ENCODE measurements around the gene SH3GL2.

SH3GL2 gene

DNA sequence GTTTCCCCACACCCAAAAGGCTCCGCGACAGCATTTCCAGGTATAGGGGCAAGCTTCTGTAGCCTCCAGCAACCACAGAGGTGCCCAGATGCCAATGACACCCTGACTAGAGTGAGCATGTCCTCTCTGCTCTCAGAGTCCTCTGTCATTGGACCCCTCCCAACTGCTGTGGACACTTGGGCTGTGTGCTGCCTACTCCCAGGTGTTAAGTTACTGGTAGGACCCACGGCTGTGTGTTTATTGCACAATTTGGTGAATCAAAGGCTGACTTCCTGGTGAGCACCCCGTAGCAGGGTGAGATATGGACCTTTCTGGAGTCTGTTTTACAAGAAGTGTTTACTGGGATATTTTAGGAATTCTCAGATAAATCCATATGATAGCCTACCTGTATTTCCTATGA lies 36.0 kb downstream of the SH3GL2 start:
- no peak overlapping the region for H3K4me2 ChIP-seq (ENCODE audit: low read length)

DNA sequence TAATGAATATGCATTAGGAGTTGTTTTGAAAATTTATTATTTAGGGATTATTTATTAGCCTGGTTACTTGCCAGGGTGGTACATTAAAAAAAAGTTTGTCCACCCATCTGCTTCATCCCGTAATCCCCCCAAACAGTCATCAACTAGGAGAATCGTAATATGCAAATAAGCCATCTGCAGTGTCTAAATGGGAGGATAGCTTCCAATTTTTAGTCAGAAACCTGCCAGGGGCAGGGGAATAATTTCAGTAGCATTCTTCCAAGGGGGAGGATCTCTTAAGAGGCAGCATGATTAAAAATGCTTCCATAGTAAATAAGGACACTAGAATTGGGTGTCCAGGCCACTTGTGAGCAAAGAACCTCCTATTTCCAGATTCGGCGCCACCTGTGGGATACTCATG lies 43.3 kb downstream of the SH3GL2 start:
- Histone ChIP-seq H3F3A (ENCODE audit: control insufficient read depth, insufficient read depth) (no peaks in the 10 kb centered on the region), H3K27me3 (ENCODE audit: control insufficient read depth, low read length) (no peaks in the 10 kb centered on the region), H3K4me1 (ENCODE audit: control insufficient read depth, low read length) (no peaks in the 10 kb centered on the region), H3K9me3 (ENCODE audit: control insufficient read depth, insufficient read depth, low read length) (no peaks in the 10 kb centered on the region), H3K79me2 (ENCODE audit: control insufficient read depth, low read length) (no peaks in the 10 kb centered on the region), H3K27ac (ENCODE audit: low read depth, low read length) (no peak overlapping the region), H3K9me2 (replicated peaks; ENCODE audit: control insufficient read depth, low read length) (no peaks in the 10 kb centered on the region), H3K4me3 (ENCODE audit: low read length) (no peak overlapping the region), H3K36me3 (ENCODE audit: control insufficient read depth, low read length) (no peaks in the 10 kb centered on the region), H4K20me1 (ENCODE audit: control insufficient read depth, insufficient read depth, low read depth, low read length) (no peaks in the 10 kb centered on the region), H3K4me2 (ENCODE audit: low read length) (no peak overlapping the region)
- TF ChIP-seq EZH2phosphoT487 (IDR thresholded peaks at IDR 0.05; ENCODE audit: borderline replicate concordance, low read length), result no peak
- TF ChIP-seq, protein P1, sequence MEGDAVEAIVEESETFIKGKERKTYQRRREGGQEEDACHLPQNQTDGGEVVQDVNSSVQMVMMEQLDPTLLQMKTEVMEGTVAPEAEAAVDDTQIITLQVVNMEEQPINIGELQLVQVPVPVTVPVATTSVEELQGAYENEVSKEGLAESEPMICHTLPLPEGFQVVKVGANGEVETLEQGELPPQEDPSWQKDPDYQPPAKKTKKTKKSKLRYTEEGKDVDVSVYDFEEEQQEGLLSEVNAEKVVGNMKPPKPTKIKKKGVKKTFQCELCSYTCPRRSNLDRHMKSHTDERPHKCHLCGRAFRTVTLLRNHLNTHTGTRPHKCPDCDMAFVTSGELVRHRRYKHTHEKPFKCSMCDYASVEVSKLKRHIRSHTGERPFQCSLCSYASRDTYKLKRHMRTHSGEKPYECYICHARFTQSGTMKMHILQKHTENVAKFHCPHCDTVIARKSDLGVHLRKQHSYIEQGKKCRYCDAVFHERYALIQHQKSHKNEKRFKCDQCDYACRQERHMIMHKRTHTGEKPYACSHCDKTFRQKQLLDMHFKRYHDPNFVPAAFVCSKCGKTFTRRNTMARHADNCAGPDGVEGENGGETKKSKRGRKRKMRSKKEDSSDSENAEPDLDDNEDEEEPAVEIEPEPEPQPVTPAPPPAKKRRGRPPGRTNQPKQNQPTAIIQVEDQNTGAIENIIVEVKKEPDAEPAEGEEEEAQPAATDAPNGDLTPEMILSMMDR (IDR thresholded peaks at IDR 0.05; ENCODE audit: low read depth, low read length, poor library complexity, severe bottlenecking), result no peak

More for the DNA sequence above, 36.0 kb downstream of the SH3GL2 start:
- no peaks in the 10 kb centered on the region for H3K36me3 ChIP-seq (ENCODE audit: control insufficient read depth, low read length)
- TF ChIP-seq EZH2phosphoT487 (IDR thresholded peaks at IDR 0.05; ENCODE audit: borderline replicate concordance, low read length), result no peak
- TF ChIP-seq, protein P1 (IDR thresholded peaks at IDR 0.05; ENCODE audit: low read depth, low read length, poor library complexity, severe bottlenecking), result no peak
- no peak overlapping the region for H3K4me3 ChIP-seq (ENCODE audit: low read length)
- H3K79me2 ChIP-seq (ENCODE audit: control insufficient read depth, low read length), result no peaks in the 10 kb centered on the region
- H3K9me2 ChIP-seq (replicated peaks; ENCODE audit: control insufficient read depth, low read length), result no peaks in the 10 kb centered on the region
- no peaks in the 10 kb centered on the region for H3K4me1 ChIP-seq (ENCODE audit: control insufficient read depth, low read length)
- no peaks in the 10 kb centered on the region for H3K27me3 ChIP-seq (ENCODE audit: control insufficient read depth, low read length)
- no peaks in the 10 kb centered on the region for H3K9me3 ChIP-seq (ENCODE audit: control insufficient read depth, insufficient read depth, low read length)
- H3F3A ChIP-seq (ENCODE audit: control insufficient read depth, insufficient read depth), result no peaks in the 10 kb centered on the region
- no peak overlapping the region for H3K27ac ChIP-seq (ENCODE audit: low read depth, low read length)
- no peaks in the 10 kb centered on the region for H4K20me1 ChIP-seq (ENCODE audit: control insufficient read depth, insufficient read depth, low read depth, low read length)

DNA sequence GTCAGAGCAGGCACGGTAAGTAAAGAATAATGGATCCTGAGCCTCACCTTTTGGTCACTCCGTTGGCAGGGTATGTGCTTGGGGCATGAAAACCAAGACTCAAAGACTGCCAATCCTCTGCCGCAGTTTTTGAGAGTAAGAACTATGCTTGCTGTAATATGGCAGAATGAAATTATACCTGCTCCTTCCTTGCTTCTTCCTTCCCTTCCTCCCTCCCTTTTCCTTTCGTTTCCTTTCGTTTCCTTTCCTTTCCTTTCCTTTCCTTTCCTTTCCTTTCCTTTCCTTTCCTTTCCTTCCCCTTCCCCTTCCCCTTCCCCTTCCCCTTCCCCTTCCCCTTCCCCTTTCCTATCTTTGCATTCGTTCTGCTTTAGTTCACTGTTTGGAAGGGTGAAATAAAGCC lies 43.9 kb downstream of the SH3GL2 start:
- TF ChIP-seq, protein P1 (IDR thresholded peaks at IDR 0.05; ENCODE audit: low read depth, low read length, poor library complexity, severe bottlenecking), result no peak
- no peak for TF ChIP-seq EZH2phosphoT487 (IDR thresholded peaks at IDR 0.05; ENCODE audit: borderline replicate concordance, low read length)
- H3K9me2 ChIP-seq (replicated peaks; ENCODE audit: control insufficient read depth, low read length), result no peaks in the 10 kb centered on the region
- no peaks in the 10 kb centered on the region for H3K79me2 ChIP-seq (ENCODE audit: control insufficient read depth, low read length)
- H3F3A ChIP-seq (ENCODE audit: control insufficient read depth, insufficient read depth), result no peaks in the 10 kb centered on the region
- no peaks in the 10 kb centered on the region for H3K4me1 ChIP-seq (ENCODE audit: control insufficient read depth, low read length)
- no peaks in the 10 kb centered on the region for H3K36me3 ChIP-seq (ENCODE audit: control insufficient read depth, low read length)
- no peaks in the 10 kb centered on the region for H4K20me1 ChIP-seq (ENCODE audit: control insufficient read depth, insufficient read depth, low read depth, low read length)
- no peak overlapping the region for H3K4me3 ChIP-seq (ENCODE audit: low read length)
- H3K27ac ChIP-seq (ENCODE audit: low read depth, low read length), result no peak overlapping the region
- H3K27me3 ChIP-seq (ENCODE audit: control insufficient read depth, low read length), result no peaks in the 10 kb centered on the region
- no peak overlapping the region for H3K4me2 ChIP-seq (ENCODE audit: low read length)
- no peaks in the 10 kb centered on the region for H3K9me3 ChIP-seq (ENCODE audit: control insufficient read depth, insufficient read depth, low read length)

DNA sequence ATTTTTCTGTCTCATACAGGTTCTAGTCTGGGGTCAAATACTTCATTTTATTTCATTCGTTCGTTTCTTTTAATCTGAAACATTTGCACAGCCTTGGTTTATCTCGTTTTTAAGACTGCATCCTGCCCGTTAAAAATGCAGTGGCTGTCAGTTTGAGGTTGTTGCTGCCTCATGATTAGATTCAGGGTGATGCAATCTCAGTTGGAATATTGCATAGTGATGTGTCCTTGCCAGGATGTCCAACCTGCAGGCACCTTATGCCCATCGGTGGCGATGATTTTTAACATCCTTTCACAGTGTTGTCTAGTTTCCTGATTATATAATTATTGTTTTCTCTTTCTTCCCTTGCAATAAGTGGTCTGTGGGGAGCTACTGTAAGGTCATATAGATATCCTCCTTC lies 45.1 kb downstream of the SH3GL2 start:
- Histone ChIP-seq H3K4me2 (ENCODE audit: low read length) (no peak overlapping the region), H3K27me3 (ENCODE audit: control insufficient read depth, low read length) (no peaks in the 10 kb centered on the region), H3F3A (ENCODE audit: control insufficient read depth, insufficient read depth) (no peaks in the 10 kb centered on the region), H3K9me3 (ENCODE audit: control insufficient read depth, insufficient read depth, low read length) (no peaks in the 10 kb centered on the region), H3K4me3 (ENCODE audit: low read length) (no peak overlapping the region), H3K27ac (ENCODE audit: low read depth, low read length) (no peak overlapping the region), H3K4me1 (ENCODE audit: control insufficient read depth, low read length) (no peaks in the 10 kb centered on the region), H3K36me3 (ENCODE audit: control insufficient read depth, low read length) (no peaks in the 10 kb centered on the region), H4K20me1 (ENCODE audit: control insufficient read depth, insufficient read depth, low read depth, low read length) (no peaks in the 10 kb centered on the region), H3K9me2 (replicated peaks; ENCODE audit: control insufficient read depth, low read length) (no peaks in the 10 kb centered on the region), H3K79me2 (ENCODE audit: control insufficient read depth, low read length) (no peaks in the 10 kb centered on the region)
- no peak for TF ChIP-seq EZH2phosphoT487 (IDR thresholded peaks at IDR 0.05; ENCODE audit: borderline replicate concordance, low read length)
- TF ChIP-seq, protein P1 (IDR thresholded peaks at IDR 0.05; ENCODE audit: low read depth, low read length, poor library complexity, severe bottlenecking), result no peak
